ENCODE measurements around the gene CCBE1.
A peak's percentile ranks its signal among the peaks of the same experiment; 100 is the strongest.

The CCBE1 gene

GRCh38 chr18:59456657-59457056 is 240.6 kb downstream of the CCBE1 start:
- no peak for DNase-seq

GRCh38 chr18:59455728-59456276 is 241.4 kb downstream of the CCBE1 start:
- DNase-seq = no peak

- no peak for DNase-seq
Measured at GRCh38 chr18:59454909-59455727, 242.1 kb downstream of the CCBE1 start.

- no peak for DNase-seq
Measured at GRCh38 chr18:59453468-59453961, 243.7 kb downstream of the CCBE1 start.

- no peak for DNase-seq
Measured at GRCh38 chr18:59451963-59452362, 245.3 kb downstream of the CCBE1 start.

GRCh38 chr18:59451073-59451472 is 246.2 kb downstream of the CCBE1 start:
- no peak for DNase-seq

- no peak for DNase-seq
Measured at GRCh38 chr18:59448546-59448945, 248.7 kb downstream of the CCBE1 start.

- DNase-seq = no peak
Measured at GRCh38 chr18:59446012-59446411, 251.2 kb downstream of the CCBE1 start.

- no peak for DNase-seq
Measured at GRCh38 chr18:59437851-59438569, 259.2 kb downstream of the CCBE1 start.

GRCh38 chr18:59432803-59433597 is 264.2 kb downstream of the CCBE1 start:
- no peak for DNase-seq

- no peak for DNase-seq
Measured at GRCh38 chr18:59431131-59431530, 266.1 kb downstream of the CCBE1 start.

- DNase-seq = no peak
Measured at GRCh38 chr18:59429608-59430007, 267.6 kb downstream of the CCBE1 start.

- no peak for DNase-seq
Measured at GRCh38 chr18:59428018-59428417, 269.2 kb downstream of the CCBE1 start.

- DNase-seq = no peak
Measured at GRCh38 chr18:59426855-59427254, 270.4 kb downstream of the CCBE1 start.

- no peak for DNase-seq
Measured at GRCh38 chr18:59423259-59423658, 274.0 kb downstream of the CCBE1 start.

- DNase-seq = no peak
Measured at GRCh38 chr18:59420244-59420643, 277.0 kb downstream of the CCBE1 start.

GRCh38 chr18:59419386-59419785 is 277.8 kb downstream of the CCBE1 start:
- no peak for DNase-seq

- DNase-seq = no peak
Measured at GRCh38 chr18:59416818-59417217, 280.4 kb downstream of the CCBE1 start.

- peak in 5 of 56 donors; percentile 1 to 30 (median 4) for DNase-seq
Measured at GRCh38 chr18:59414111-59414653, 283.0 kb downstream of the CCBE1 start.

GRCh38 chr18:59402432-59403090 is 294.7 kb downstream of the CCBE1 start:
- peak in 51 of 56 donors; percentile 1 to 71 (median 32) for DNase-seq

GRCh38 chr18:59400407-59400806 is 296.8 kb downstream of the CCBE1 start:
- DNase-seq = no peak

All from amygdala (tissue), 56 donors.